ENCODE data around the gene COL20A1.

DNA sequence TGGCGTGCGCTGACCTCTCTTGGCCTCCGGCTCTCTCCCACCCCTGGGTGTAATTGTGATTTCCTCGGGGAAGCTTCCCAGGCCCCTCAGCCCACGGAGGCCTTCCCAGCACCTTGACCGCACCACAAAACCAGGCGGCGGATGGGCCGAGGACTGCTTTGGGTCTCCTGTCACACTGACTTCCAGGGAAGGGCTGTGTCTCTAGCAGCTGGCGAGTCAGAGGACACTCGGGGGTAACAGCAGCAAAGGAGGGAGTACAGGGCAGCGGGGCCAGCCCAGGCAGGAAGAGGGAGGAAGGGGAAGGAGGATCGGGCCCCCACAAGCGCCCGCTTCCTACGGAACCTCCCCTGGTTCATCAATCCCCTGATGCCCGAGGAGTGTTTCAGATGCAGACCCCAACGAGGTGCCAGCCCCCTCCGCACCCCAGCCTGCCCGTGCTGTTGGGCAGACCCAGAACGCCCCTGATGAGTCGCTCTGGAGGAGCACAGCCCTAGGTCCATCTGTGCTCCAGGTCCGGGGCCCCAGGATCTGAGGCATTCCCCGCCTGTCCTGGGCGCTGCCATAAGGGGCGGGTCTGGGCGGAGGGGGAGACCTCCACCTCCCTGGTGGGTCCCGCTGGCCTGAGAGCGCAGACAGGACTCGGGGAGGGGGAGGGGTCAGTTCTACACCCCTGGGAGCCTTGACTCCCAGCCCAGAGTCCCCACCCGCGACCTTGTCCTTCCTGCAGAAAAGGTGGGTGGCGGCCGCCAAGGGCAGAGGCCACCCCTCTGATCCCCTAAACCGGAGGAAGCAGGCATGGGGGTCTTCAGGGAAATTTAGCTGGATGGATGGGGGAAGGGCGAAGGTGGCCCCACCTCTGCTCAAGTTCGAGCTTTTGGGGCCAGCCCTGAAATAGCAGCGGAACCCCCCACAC lies 67.2 kb downstream of the COL20A1 start:
- TF ChIP-seq CREB5 (CRISPR knock-in tag; IDR thresholded peaks at IDR 0.05; ENCODE audit: low read depth): no peak
- no peak for TF ChIP-seq SNAI2 (CRISPR knock-in tag; IDR thresholded peaks at IDR 0.05)
- TF ChIP-seq, protein P1, sequence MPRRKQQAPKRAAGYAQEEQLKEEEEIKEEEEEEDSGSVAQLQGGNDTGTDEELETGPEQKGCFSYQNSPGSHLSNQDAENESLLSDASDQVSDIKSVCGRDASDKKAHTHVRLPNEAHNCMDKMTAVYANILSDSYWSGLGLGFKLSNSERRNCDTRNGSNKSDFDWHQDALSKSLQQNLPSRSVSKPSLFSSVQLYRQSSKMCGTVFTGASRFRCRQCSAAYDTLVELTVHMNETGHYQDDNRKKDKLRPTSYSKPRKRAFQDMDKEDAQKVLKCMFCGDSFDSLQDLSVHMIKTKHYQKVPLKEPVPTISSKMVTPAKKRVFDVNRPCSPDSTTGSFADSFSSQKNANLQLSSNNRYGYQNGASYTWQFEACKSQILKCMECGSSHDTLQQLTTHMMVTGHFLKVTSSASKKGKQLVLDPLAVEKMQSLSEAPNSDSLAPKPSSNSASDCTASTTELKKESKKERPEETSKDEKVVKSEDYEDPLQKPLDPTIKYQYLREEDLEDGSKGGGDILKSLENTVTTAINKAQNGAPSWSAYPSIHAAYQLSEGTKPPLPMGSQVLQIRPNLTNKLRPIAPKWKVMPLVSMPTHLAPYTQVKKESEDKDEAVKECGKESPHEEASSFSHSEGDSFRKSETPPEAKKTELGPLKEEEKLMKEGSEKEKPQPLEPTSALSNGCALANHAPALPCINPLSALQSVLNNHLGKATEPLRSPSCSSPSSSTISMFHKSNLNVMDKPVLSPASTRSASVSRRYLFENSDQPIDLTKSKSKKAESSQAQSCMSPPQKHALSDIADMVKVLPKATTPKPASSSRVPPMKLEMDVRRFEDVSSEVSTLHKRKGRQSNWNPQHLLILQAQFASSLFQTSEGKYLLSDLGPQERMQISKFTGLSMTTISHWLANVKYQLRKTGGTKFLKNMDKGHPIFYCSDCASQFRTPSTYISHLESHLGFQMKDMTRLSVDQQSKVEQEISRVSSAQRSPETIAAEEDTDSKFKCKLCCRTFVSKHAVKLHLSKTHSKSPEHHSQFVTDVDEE (CRISPR knock-in tag; IDR thresholded peaks at IDR 0.05): no peak
- TF ChIP-seq ZFP30 (CRISPR knock-in tag; IDR thresholded peaks at IDR 0.05): no peak
- TF ChIP-seq, protein P2, sequence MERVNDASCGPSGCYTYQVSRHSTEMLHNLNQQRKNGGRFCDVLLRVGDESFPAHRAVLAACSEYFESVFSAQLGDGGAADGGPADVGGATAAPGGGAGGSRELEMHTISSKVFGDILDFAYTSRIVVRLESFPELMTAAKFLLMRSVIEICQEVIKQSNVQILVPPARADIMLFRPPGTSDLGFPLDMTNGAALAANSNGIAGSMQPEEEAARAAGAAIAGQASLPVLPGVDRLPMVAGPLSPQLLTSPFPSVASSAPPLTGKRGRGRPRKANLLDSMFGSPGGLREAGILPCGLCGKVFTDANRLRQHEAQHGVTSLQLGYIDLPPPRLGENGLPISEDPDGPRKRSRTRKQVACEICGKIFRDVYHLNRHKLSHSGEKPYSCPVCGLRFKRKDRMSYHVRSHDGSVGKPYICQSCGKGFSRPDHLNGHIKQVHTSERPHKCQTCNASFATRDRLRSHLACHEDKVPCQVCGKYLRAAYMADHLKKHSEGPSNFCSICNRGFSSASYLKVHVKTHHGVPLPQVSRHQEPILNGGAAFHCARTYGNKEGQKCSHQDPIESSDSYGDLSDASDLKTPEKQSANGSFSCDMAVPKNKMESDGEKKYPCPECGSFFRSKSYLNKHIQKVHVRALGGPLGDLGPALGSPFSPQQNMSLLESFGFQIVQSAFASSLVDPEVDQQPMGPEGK (CRISPR knock-in tag; IDR thresholded peaks at IDR 0.05; ENCODE audit: borderline replicate concordance): no peak
- TF ChIP-seq TOX (CRISPR knock-in tag; IDR thresholded peaks at IDR 0.05; ENCODE audit: borderline replicate concordance): no peak
- no peak for TF ChIP-seq ZFP3 (CRISPR knock-in tag; IDR thresholded peaks at IDR 0.05)
- TF ChIP-seq GLIS3 (CRISPR knock-in tag; IDR thresholded peaks at IDR 0.05): no peak
- TF ChIP-seq PPARA (CRISPR knock-in tag; IDR thresholded peaks at IDR 0.05; ENCODE audit: borderline replicate concordance): no peak
- TF ChIP-seq BACH2 (CRISPR knock-in tag; IDR thresholded peaks at IDR 0.05; ENCODE audit: borderline replicate concordance): no peak
- TF ChIP-seq, protein P3, sequence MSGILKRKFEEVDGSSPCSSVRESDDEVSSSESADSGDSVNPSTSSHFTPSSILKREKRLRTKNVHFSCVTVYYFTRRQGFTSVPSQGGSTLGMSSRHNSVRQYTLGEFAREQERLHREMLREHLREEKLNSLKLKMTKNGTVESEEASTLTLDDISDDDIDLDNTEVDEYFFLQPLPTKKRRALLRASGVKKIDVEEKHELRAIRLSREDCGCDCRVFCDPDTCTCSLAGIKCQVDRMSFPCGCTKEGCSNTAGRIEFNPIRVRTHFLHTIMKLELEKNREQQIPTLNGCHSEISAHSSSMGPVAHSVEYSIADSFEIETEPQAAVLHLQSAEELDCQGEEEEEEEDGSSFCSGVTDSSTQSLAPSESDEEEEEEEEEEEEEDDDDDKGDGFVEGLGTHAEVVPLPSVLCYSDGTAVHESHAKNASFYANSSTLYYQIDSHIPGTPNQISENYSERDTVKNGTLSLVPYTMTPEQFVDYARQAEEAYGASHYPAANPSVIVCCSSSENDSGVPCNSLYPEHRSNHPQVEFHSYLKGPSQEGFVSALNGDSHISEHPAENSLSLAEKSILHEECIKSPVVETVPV (CRISPR knock-in tag; IDR thresholded peaks at IDR 0.05): no peak
